Kidney epithelial cell (primary cell): ENCODE data around the gene MAN2A1. TPM values are rescaled to one million over a fixed set of nuclear protein-coding genes. Genes with fewer than 3 reads are reported as not detected.

Source experiments
- DNase-seq: peaks from one replicate; pipeline ENCODE4 v3.0.0-alpha.2; 2010; ENCODE audit warnings: low read depth
- H3K27me3 ChIP-seq: 2 replicates; pipeline ENCODE4 v1.6.0; 2011; ENCODE audit warnings: low read length; ENCODE audit not compliant: control insufficient read depth, insufficient read depth
- H3K36me3 ChIP-seq: 2 replicates; pipeline ENCODE4 v1.5.1; 2011; ENCODE audit warnings: low read length; ENCODE audit not compliant: control insufficient read depth, insufficient read depth
- H3K4me3 ChIP-seq: 2 replicates; pipeline ENCODE4 v1.5.1; 2011; ENCODE audit warnings: low read depth, mild to moderate bottlenecking, control low read depth, low read length
- CTCF ChIP-seq: IDR thresholded peaks from 2 replicates; pipeline ENCODE4 v1.5.1; 2011; ENCODE audit warnings: mild to moderate bottlenecking, moderate library complexity, low read length, control low read depth, inconsistent platforms; ENCODE audit not compliant: insufficient read depth, poor library complexity, severe bottlenecking
- total RNA-seq: library from RNA; depleted of rRNA; stranded (reverse); fragments of >200 nt; gene quantifications from 2 replicates; pipeline ENCODE4 v1.2.3, GENCODE V29; 2015

The MAN2A1 gene
- total RNA-seq, 1 donor from 2014 or later: 53.1 TPM

- no peak for TF ChIP-seq CTCF
- no peaks in the 10 kb centered on the region for H3K27me3 ChIP-seq
- H3K36me3 ChIP-seq: no peaks in the 10 kb centered on the region
- DNase-seq: no peak
- no peak overlapping the region for H3K4me3 ChIP-seq
These were observed 13.4 kb downstream of the MAN2A1 start for GRCh38 chr5:109703166-109703565.

- H3K4me3 ChIP-seq: no peak overlapping the region
- H3K36me3 ChIP-seq: no peaks in the 10 kb centered on the region
- no peak for TF ChIP-seq CTCF
- no peak for DNase-seq
- no peaks in the 10 kb centered on the region for H3K27me3 ChIP-seq
These were observed 14.1 kb downstream of the MAN2A1 start for GRCh38 chr5:109703829-109704228.

GRCh38 chr5:109704282-109704952, 14.7 kb downstream of the MAN2A1 start:
- no peak for DNase-seq
- Histone ChIP-seq H3K4me3 (no peak overlapping the region), H3K27me3 (no peaks in the 10 kb centered on the region), H3K36me3 (no peaks in the 10 kb centered on the region)
- no peak for TF ChIP-seq CTCF

- TF ChIP-seq CTCF: no peak
- Histone ChIP-seq H3K4me3 (no peak overlapping the region), H3K36me3 (no peaks in the 10 kb centered on the region), H3K27me3 (no peaks in the 10 kb centered on the region)
- no peak for DNase-seq
These were observed 15.9 kb downstream of the MAN2A1 start for GRCh38 chr5:109705596-109705995.

- no peak for DNase-seq
- Histone ChIP-seq H3K4me3 (no peak overlapping the region), H3K27me3 (no peaks in the 10 kb centered on the region), H3K36me3 (no peaks in the 10 kb centered on the region)
- TF ChIP-seq CTCF: no peak
These were observed 16.4 kb downstream of the MAN2A1 start for GRCh38 chr5:109706095-109706494.

- H3K27me3 ChIP-seq: no peaks in the 10 kb centered on the region
- no peaks in the 10 kb centered on the region for H3K36me3 ChIP-seq
- no peak for TF ChIP-seq CTCF
- no peak overlapping the region for H3K4me3 ChIP-seq
- DNase-seq: no peak
These were observed 17.8 kb downstream of the MAN2A1 start for GRCh38 chr5:109707531-109707930.
